GM19035 (cell line): Measurements from ENCODE around the gene TMEM86B.
A peak's percentile ranks its signal among the peaks of the same experiment; 100 is the strongest.

ENCODE experiments used
- ATAC-seq: cut with Tn5 transposase; IDR thresholded peaks from one replicate; pipeline ENCODE4 v1.9.1; 2021; ENCODE audit not compliant: unreplicated experiment

TMEM86B gene

GRCh38 chr19:55228403-55229031 lies at the start of gene TMEM86B:
TSS of gene TMEM86B (minus strand) at chr19:55228763. CDS start at chr19:55228741, 22 bp downstream.
- ATAC-seq: no peak

GRCh38 chr19:55277494-55277893 lies 48.9 kb upstream of the TMEM86B start:
- ATAC-seq: no peak

GRCh38 chr19:55276720-55277430 lies 48.3 kb upstream of the TMEM86B start:
- ATAC-seq: no peak

- ATAC-seq: peak; percentile 53
These were observed 47.5 kb upstream of the TMEM86B start for GRCh38 chr19:55275851-55276719.

- no peak for ATAC-seq
These were observed 45.6 kb upstream of the TMEM86B start for GRCh38 chr19:55273978-55274707.

- no peak for ATAC-seq
These were observed 43.6 kb upstream of the TMEM86B start for GRCh38 chr19:55272142-55272541.

- ATAC-seq: no peak
These were observed 41.8 kb upstream of the TMEM86B start for GRCh38 chr19:55270172-55270942.

- no peak for ATAC-seq
These were observed 40.7 kb upstream of the TMEM86B start for GRCh38 chr19:55269299-55269698.

GRCh38 chr19:55266840-55267239 lies 38.3 kb upstream of the TMEM86B start:
- no peak for ATAC-seq

GRCh38 chr19:55266404-55266803 lies 37.8 kb upstream of the TMEM86B start:
- ATAC-seq: no peak

- no peak for ATAC-seq
These were observed 37.3 kb upstream of the TMEM86B start for GRCh38 chr19:55265723-55266386.

GRCh38 chr19:55265173-55265572 lies 36.6 kb upstream of the TMEM86B start:
- no peak for ATAC-seq

GRCh38 chr19:55264531-55264930 lies 36.0 kb upstream of the TMEM86B start:
- no peak for ATAC-seq

GRCh38 chr19:55262359-55262758 lies 33.8 kb upstream of the TMEM86B start:
- ATAC-seq: no peak

- no peak for ATAC-seq
These were observed 33.1 kb upstream of the TMEM86B start for GRCh38 chr19:55261671-55262126.

GRCh38 chr19:55259540-55260210 lies 31.1 kb upstream of the TMEM86B start:
- ATAC-seq: no peak

GRCh38 chr19:55258828-55259539 lies 30.4 kb upstream of the TMEM86B start, which contains the start of gene PPP6R1:
TSS of gene PPP6R1 (minus strand) at chr19:55259017. CDS start at chr19:55247103, 11,914 bp downstream.
- peak; percentile 70 for ATAC-seq

- ATAC-seq: peak; percentile 10
These were observed 29.9 kb upstream of the TMEM86B start for GRCh38 chr19:55258476-55258827.
